SK-N-SH (cell line): ENCODE measurements around the gene PUM1. TPM values are rescaled to one million over a fixed set of nuclear protein-coding genes. Genes with fewer than 3 reads are reported as not detected.

ENCODE experiments used
- CTCF ChIA-PET: fragments of 300-600, 350-600 bp; formaldehyde crosslinking; extraction: SDS; loops from one replicate; lab custom pipeline; 2021; lab: Yijun Ruan, JAX
- POLR2A ChIA-PET: fragments of 350-600 bp; sonication (Branson Sonifier 250); formaldehyde crosslinking; extraction: SDS; loops from one replicate; lab custom pipeline; 2020; ENCODE audit warnings: antibody characterized with exemption, inconsistent platforms; lab: Yijun Ruan, JAX
- DNase-seq: peaks from one replicate; pipeline ENCODE4 v3.0.0; 2012
- H2AFZ ChIP-seq: fragments of 200-600 bp; sonication (generic); 2 replicates; pipeline ENCODE4 v1.8.1; 2016; ENCODE audit warnings: antibody characterized with exemption, mild to moderate bottlenecking, low read depth
- H3F3A ChIP-seq: fragments of 200-600 bp; sonication (generic); replicated peaks from 2 replicates; pipeline ENCODE3; 2016; ENCODE audit warnings: antibody characterized with exemption, mild to moderate bottlenecking; ENCODE audit not compliant: insufficient read depth
- H3K27ac ChIP-seq, 2 experiments: fragments of 200-500 bp in 1 of 2; fragments of 200-600 bp in 1 of 2; sonication (Bioruptor generic) in 1 of 2; sonication (generic), shearing (Covaris generic) in 1 of 2; 2 replicates each; pipeline versions ENCODE4 v1.5.1 to v1.6.1; 2014 to 2016; ENCODE audit warnings: low read depth in 2 of 2, inconsistent platforms in 1 of 2, low read length in 1 of 2, mild to moderate bottlenecking in 1 of 2, mixed read lengths in 1 of 2
- H3K27me3 ChIP-seq: fragments of 200-600 bp; sonication (generic), shearing (Covaris generic); 2 replicates; pipeline ENCODE4 v1.6.1; 2016; ENCODE audit warnings: mixed run types; ENCODE audit not compliant: insufficient read depth
- H3K36me3 ChIP-seq, 2 experiments: fragments of 200-500 bp in 1 of 2; fragments of 200-600 bp in 1 of 2; sonication (Bioruptor generic) in 1 of 2; sonication (generic) in 1 of 2; replicated peaks in 1 of 2; 2 replicates each; pipeline versions ENCODE3 to v1.5.1; 2014 to 2016; ENCODE audit warnings: low read length in 1 of 2, mild to moderate bottlenecking in 1 of 2; ENCODE audit not compliant: insufficient read depth in 2 of 2, control insufficient read depth in 1 of 2
- H3K4me1 ChIP-seq, 2 experiments: fragments of 200-500 bp in 1 of 2; fragments of 200-600 bp in 1 of 2; sonication (Bioruptor generic) in 1 of 2; sonication (generic), shearing (Covaris generic) in 1 of 2; 2 replicates each; pipeline versions ENCODE4 v1.5.1 to v1.6.1; 2014 to 2016; ENCODE audit warnings: low read depth in 1 of 2, low read length in 1 of 2, mixed run types in 1 of 2; ENCODE audit not compliant: insufficient read depth in 2 of 2, control insufficient read depth in 1 of 2
- H3K4me2 ChIP-seq: fragments of 200-600 bp; sonication (generic), shearing (Covaris generic); 2 replicates; pipeline ENCODE4 v1.6.1; 2017; ENCODE audit warnings: mixed run types
- H3K4me3 ChIP-seq, 2 experiments: fragments of 200-500 bp in 1 of 2; fragments of 200-600 bp in 1 of 2; sonication (Bioruptor generic) in 1 of 2; sonication (generic), shearing (Covaris generic) in 1 of 2; 2 replicates each; pipeline versions ENCODE4 v1.5.1 to v1.8.1; 2014 to 2016; ENCODE audit warnings: low read depth in 2 of 2, inconsistent platforms in 1 of 2, low read length in 1 of 2, mild to moderate bottlenecking in 1 of 2, mixed read lengths in 1 of 2, moderate library complexity in 1 of 2
- H3K79me2 ChIP-seq: fragments of 200-600 bp; sonication (generic); 2 replicates; pipeline ENCODE4 v1.8.1; 2017; ENCODE audit warnings: mild to moderate bottlenecking; ENCODE audit not compliant: insufficient read depth
- H3K9ac ChIP-seq: fragments of 200-600 bp; sonication (generic); 2 replicates; pipeline ENCODE4 v1.6.1; 2017; ENCODE audit warnings: mixed run types
- H3K9me2 ChIP-seq: fragments of 200-600 bp; sonication (generic); 2 replicates; pipeline ENCODE4 v1.6.1; 2017; ENCODE audit warnings: mixed run types
- H3K9me3 ChIP-seq: fragments of 200-600 bp; sonication (generic); 2 replicates; pipeline ENCODE4 v1.6.1; 2017; ENCODE audit warnings: mixed run types, mild to moderate bottlenecking, moderate library complexity
- H4K20me1 ChIP-seq: fragments of 200-600 bp; sonication (generic); 2 replicates; pipeline ENCODE4 v1.6.1; 2017; ENCODE audit warnings: mild to moderate bottlenecking, mixed run types; ENCODE audit not compliant: insufficient read depth
- ELF1 ChIP-seq: IDR thresholded peaks from 2 replicates; pipeline ENCODE4 v1.4.0; 2012
- EP300 ChIP-seq, 2 experiments: IDR thresholded peaks; 2 replicates each; pipeline versions ENCODE4 v1.4.0 to v1.6.1; 2012; ENCODE audit warnings: borderline replicate concordance in 1 of 2, low read depth in 1 of 2, low read length in 1 of 2
- FOSL2 ChIP-seq: IDR thresholded peaks from 2 replicates; pipeline ENCODE4 v1.4.0; 2012; ENCODE audit warnings: low read depth, mild to moderate bottlenecking, moderate library complexity, borderline replicate concordance
- GATA2 ChIP-seq: sonication (generic); formaldehyde crosslinking; IDR thresholded peaks from 2 replicates; pipeline ENCODE4 v1.5.0; 2020; ENCODE audit warnings: mild to moderate bottlenecking, missing genetic modification reagents
- IRF3 ChIP-seq: fragments of 150-350 bp; IDR thresholded peaks from 2 replicates; pipeline ENCODE4 v1.6.1; 2016; ENCODE audit warnings: mild to moderate bottlenecking, low read depth, low read length
- MAX ChIP-seq: IDR thresholded peaks from 2 replicates; pipeline ENCODE4 v1.4.0; 2012; ENCODE audit warnings: low read depth
- MXI1 ChIP-seq: IDR thresholded peaks from 2 replicates; pipeline ENCODE4 v1.6.1; 2012; ENCODE audit warnings: mild to moderate bottlenecking, low read depth, low read length, improper control_type of control experiment
- NFIC ChIP-seq: IDR thresholded peaks from 2 replicates; pipeline ENCODE4 v1.4.0; 2012; ENCODE audit warnings: borderline replicate concordance
- PBX3 ChIP-seq: IDR thresholded peaks from 2 replicates; pipeline ENCODE4; 2012
- RAD21 ChIP-seq: IDR thresholded peaks from 2 replicates; pipeline ENCODE4 v1.6.1; 2012; ENCODE audit warnings: mild to moderate bottlenecking, low read length
- RCOR1 ChIP-seq: fragments of 150-350 bp; IDR thresholded peaks from 2 replicates; pipeline ENCODE4 v1.6.1; 2017; ENCODE audit warnings: antibody characterized with exemption, low read length
- REST ChIP-seq: IDR thresholded peaks from 2 replicates; pipeline ENCODE4 v1.6.1; 2012; ENCODE audit warnings: mild to moderate bottlenecking, low read depth, low read length, moderate library complexity
- RXRA ChIP-seq: IDR thresholded peaks from 2 replicates; pipeline ENCODE4 v1.4.0; 2012; ENCODE audit warnings: low read depth, mild to moderate bottlenecking, borderline replicate concordance
- SIN3A ChIP-seq: IDR thresholded peaks from 2 replicates; pipeline ENCODE4 v1.6.1; 2012; ENCODE audit warnings: low read depth, mild to moderate bottlenecking, low read length, moderate library complexity, borderline replicate concordance
- USF1 ChIP-seq: IDR thresholded peaks from 2 replicates; pipeline ENCODE4 v1.4.0; 2012; ENCODE audit warnings: low read depth, borderline replicate concordance
- YY1 ChIP-seq: IDR thresholded peaks from 2 replicates; pipeline ENCODE4 v1.4.0; 2012; ENCODE audit warnings: low read depth, mild to moderate bottlenecking
- ZBTB33 ChIP-seq: IDR thresholded peaks from 2 replicates; pipeline ENCODE4 v1.4.0; 2012; ENCODE audit warnings: low read depth, borderline replicate concordance
- WGBS: methylation state at CpG from one replicate; pipeline ENCODE4 v1.1.6; 2017; ENCODE audit warnings: low lambda C conversion rate; 5-methylcytosine and 5-hydroxymethylcytosine counted together
- polyA plus RNA-seq, 3 experiments: library from polyadenylated mRNA; depleted of rRNA; stranded (reverse); fragments of >200 nt; gene quantifications; 2 replicates each; pipeline ENCODE4 v1.2.3, GENCODE V29; 2012

The PUM1 gene
- polyA plus RNA-seq, 1 of the 3 experiments (the other 2 are of a cell fraction), result 66.7 TPM

- no peak for DNase-seq
- Histone ChIP-seq H3K36me3 (peaks cover 0 to 12% of the 10 kb centered on the region in 2 experiments), H3K4me1 (peaks cover 28 to 40% of the 10 kb centered on the region in 2 experiments), H3K27me3 (no peaks in the 10 kb centered on the region), H3F3A (peaks cover 36% of the 10 kb centered on the region), H3K9me3 (no peaks in the 10 kb centered on the region), H3K4me3 (no peak overlapping the region), H3K4me2 (no peak overlapping the region; the same call in 1 of the 2 replicates), H3K9me2 (no peaks in the 10 kb centered on the region), H3K79me2 (peaks cover 100% of the 10 kb centered on the region), H2AFZ (no peak overlapping the region), H4K20me1 (peaks cover 99% of the 10 kb centered on the region), H3K27ac (peak overlapping the region in 1 of 2 experiments; percentile 12; a peak in 1 of 4 replicates), H3K9ac (no peak overlapping the region)
- TF ChIP-seq FOSL2, result no peak
- no peak for TF ChIP-seq MAX
- TF ChIP-seq GATA2 (CRISPR knock-in tag), result no peak
- TF ChIP-seq NFIC, result peak; percentile 29; the same call in 1 of the 2 replicates
- TF ChIP-seq REST, result no peak
- TF ChIP-seq USF1, result no peak
- ChIA-PET CTCF (interaction anchor here (1.7 kb wide), 1 partner anchor 12 kb away, joined by 6 read pairs; no protein-coding TSS in a partner anchor), POLR2A (no interaction called here)
- 74% methylated on average over 3 of the region's 3 CpGs for WGBS
Observed at GRCh38 chr1:31013187-31013864, 52.2 kb downstream of the PUM1 start.

GRCh38 chr1:31012210-31012924 lies 53.1 kb downstream of the PUM1 start:
- Histone ChIP-seq H3K27me3 (no peaks in the 10 kb centered on the region), H4K20me1 (peaks cover 99% of the 10 kb centered on the region), H3K36me3 (peaks cover 0 to 12% of the 10 kb centered on the region in 2 experiments), H3K4me1 (peaks cover 35 to 46% of the 10 kb centered on the region in 2 experiments), H3K9ac (no peak overlapping the region), H2AFZ (no peak overlapping the region), H3K4me3 (no peak overlapping the region), H3K9me2 (no peaks in the 10 kb centered on the region), H3K27ac (no peak overlapping the region), H3F3A (peaks cover 46% of the 10 kb centered on the region), H3K79me2 (peaks cover 96% of the 10 kb centered on the region), H3K4me2 (no peak overlapping the region), H3K9me3 (no peaks in the 10 kb centered on the region)
- WGBS, result 98% methylated on average over 4 of the region's 4 CpGs
- CTCF ChIA-PET, result interaction anchor here (1.7 kb wide), 1 partner anchor 13 kb away, joined by 6 read pairs; no protein-coding TSS in a partner anchor
- POLR2A ChIA-PET, result no interaction called here
- no peak for DNase-seq
- TF ChIP-seq GATA2 (CRISPR knock-in tag), result no peak
- TF ChIP-seq RCOR1, result no peak
- TF ChIP-seq MXI1, result no peak
- TF ChIP-seq IRF3, result no peak
- TF ChIP-seq ZBTB33, result no peak
- TF ChIP-seq PBX3, result no peak
- no peak for TF ChIP-seq RAD21
- TF ChIP-seq SIN3A, result no peak
- no peak for TF ChIP-seq ELF1
- TF ChIP-seq RXRA, result no peak
- no peak for TF ChIP-seq YY1
- TF ChIP-seq EP300 (IDR thresholded peaks at IDR 0.05; ENCODE audit: borderline replicate concordance in 1 of 2, low read depth in 1 of 2, low read length in 1 of 2), result no peak
